ENCODE results near the gene FSTL4.

The FSTL4 gene

GRCh38 chr5:133514456-133514855 is 97.9 kb downstream of the FSTL4 start:
- no peak overlapping the region for H3K4me2 ChIP-seq (ENCODE audit: low read depth, low read length)
- H3K27ac ChIP-seq (ENCODE audit: low read length), result no peak overlapping the region
- no peak overlapping the region for H3K4me3 ChIP-seq (ENCODE audit: low read length)
- no peak overlapping the region for H3K9ac ChIP-seq (ENCODE audit: low read length)
- H4K20me1 ChIP-seq (ENCODE audit: insufficient read depth, low read length), result no peaks in the 10 kb centered on the region
- no peak for DNase-seq
- no peaks in the 10 kb centered on the region for H3F3A ChIP-seq (ENCODE audit: insufficient read depth, low read length)
- H3K9me3 ChIP-seq (replicated peaks; ENCODE audit: insufficient read depth, low read length), result no peaks in the 10 kb centered on the region
- H3K36me3 ChIP-seq (replicated peaks; ENCODE audit: insufficient read depth, low read length), result no peaks in the 10 kb centered on the region
- no peaks in the 10 kb centered on the region for H3K9me2 ChIP-seq (replicated peaks; ENCODE audit: insufficient read depth, low read length)
- TF ChIP-seq EZH2phosphoT487 (IDR thresholded peaks at IDR 0.05; ENCODE audit: low read length) (no peak), CTCF (IDR thresholded peaks at IDR 0.05; ENCODE audit: low read length) (no peak), EZH2 (optimal IDR thresholded peaks at IDR 0.05; ENCODE audit: low read depth, low read length) (no peak)
- H3K4me1 ChIP-seq (ENCODE audit: low read length), result no peaks in the 10 kb centered on the region
- H2AFZ ChIP-seq (ENCODE audit: low read length), result no peak overlapping the region
- no peaks in the 10 kb centered on the region for H3K79me2 ChIP-seq (ENCODE audit: low read length)
- H3K27me3 ChIP-seq (replicated peaks; ENCODE audit: insufficient read depth, low read length), result no peaks in the 10 kb centered on the region

- H3K79me2 ChIP-seq (ENCODE audit: low read length), result no peaks in the 10 kb centered on the region
- no peak overlapping the region for H3K4me3 ChIP-seq (ENCODE audit: low read length)
- no peaks in the 10 kb centered on the region for H3F3A ChIP-seq (ENCODE audit: insufficient read depth, low read length)
- no peak overlapping the region for H3K27ac ChIP-seq (ENCODE audit: low read length)
- H3K27me3 ChIP-seq (replicated peaks; ENCODE audit: insufficient read depth, low read length), result no peaks in the 10 kb centered on the region
- no peaks in the 10 kb centered on the region for H3K9me3 ChIP-seq (replicated peaks; ENCODE audit: insufficient read depth, low read length)
- H2AFZ ChIP-seq (ENCODE audit: low read length), result no peak overlapping the region
- H3K4me1 ChIP-seq (ENCODE audit: low read length), result no peaks in the 10 kb centered on the region
- H3K9ac ChIP-seq (ENCODE audit: low read length), result no peak overlapping the region
- H3K9me2 ChIP-seq (replicated peaks; ENCODE audit: insufficient read depth, low read length), result no peaks in the 10 kb centered on the region
- no peak overlapping the region for H3K4me2 ChIP-seq (ENCODE audit: low read depth, low read length)
- TF ChIP-seq EZH2 (optimal IDR thresholded peaks at IDR 0.05; ENCODE audit: low read depth, low read length) (no peak), CTCF (IDR thresholded peaks at IDR 0.05; ENCODE audit: low read length) (no peak), EZH2phosphoT487 (IDR thresholded peaks at IDR 0.05; ENCODE audit: low read length) (no peak)
- DNase-seq, result no peak
- no peaks in the 10 kb centered on the region for H4K20me1 ChIP-seq (ENCODE audit: insufficient read depth, low read length)
- H3K36me3 ChIP-seq (replicated peaks; ENCODE audit: insufficient read depth, low read length), result no peaks in the 10 kb centered on the region
Measured at GRCh38 chr5:133512896-133513295, 99.4 kb downstream of the FSTL4 start.

- Histone ChIP-seq H3K4me2 (ENCODE audit: low read depth, low read length) (no peak overlapping the region), H3K79me2 (ENCODE audit: low read length) (no peaks in the 10 kb centered on the region), H3K27ac (ENCODE audit: low read length) (no peak overlapping the region), H3K4me3 (ENCODE audit: low read length) (no peak overlapping the region), H3K4me1 (ENCODE audit: low read length) (no peaks in the 10 kb centered on the region), H3K9ac (ENCODE audit: low read length) (no peak overlapping the region), H3K9me2 (replicated peaks; ENCODE audit: insufficient read depth, low read length) (no peaks in the 10 kb centered on the region), H3K36me3 (replicated peaks; ENCODE audit: insufficient read depth, low read length) (no peaks in the 10 kb centered on the region), H3K27me3 (replicated peaks; ENCODE audit: insufficient read depth, low read length) (no peaks in the 10 kb centered on the region), H2AFZ (ENCODE audit: low read length) (no peak overlapping the region), H4K20me1 (ENCODE audit: insufficient read depth, low read length) (no peaks in the 10 kb centered on the region), H3K9me3 (replicated peaks; ENCODE audit: insufficient read depth, low read length) (no peaks in the 10 kb centered on the region), H3F3A (ENCODE audit: insufficient read depth, low read length) (no peaks in the 10 kb centered on the region)
- no peak for TF ChIP-seq EZH2 (optimal IDR thresholded peaks at IDR 0.05; ENCODE audit: low read depth, low read length)
- TF ChIP-seq CTCF (IDR thresholded peaks at IDR 0.05; ENCODE audit: low read length), result no peak
- TF ChIP-seq EZH2phosphoT487 (IDR thresholded peaks at IDR 0.05; ENCODE audit: low read length), result no peak
- DNase-seq, result no peak
Measured at GRCh38 chr5:133511653-133512235, 100.6 kb downstream of the FSTL4 start.
